NCI-H128 (cell line): Measurements from ENCODE around the gene MPC1.

Source experiments
- DNase-seq: peaks from one replicate; lab custom pipeline; 2025; ENCODE audit not compliant: unreplicated experiment; lab: John Stamatoyannopoulos, UW

Gene MPC1

DNA sequence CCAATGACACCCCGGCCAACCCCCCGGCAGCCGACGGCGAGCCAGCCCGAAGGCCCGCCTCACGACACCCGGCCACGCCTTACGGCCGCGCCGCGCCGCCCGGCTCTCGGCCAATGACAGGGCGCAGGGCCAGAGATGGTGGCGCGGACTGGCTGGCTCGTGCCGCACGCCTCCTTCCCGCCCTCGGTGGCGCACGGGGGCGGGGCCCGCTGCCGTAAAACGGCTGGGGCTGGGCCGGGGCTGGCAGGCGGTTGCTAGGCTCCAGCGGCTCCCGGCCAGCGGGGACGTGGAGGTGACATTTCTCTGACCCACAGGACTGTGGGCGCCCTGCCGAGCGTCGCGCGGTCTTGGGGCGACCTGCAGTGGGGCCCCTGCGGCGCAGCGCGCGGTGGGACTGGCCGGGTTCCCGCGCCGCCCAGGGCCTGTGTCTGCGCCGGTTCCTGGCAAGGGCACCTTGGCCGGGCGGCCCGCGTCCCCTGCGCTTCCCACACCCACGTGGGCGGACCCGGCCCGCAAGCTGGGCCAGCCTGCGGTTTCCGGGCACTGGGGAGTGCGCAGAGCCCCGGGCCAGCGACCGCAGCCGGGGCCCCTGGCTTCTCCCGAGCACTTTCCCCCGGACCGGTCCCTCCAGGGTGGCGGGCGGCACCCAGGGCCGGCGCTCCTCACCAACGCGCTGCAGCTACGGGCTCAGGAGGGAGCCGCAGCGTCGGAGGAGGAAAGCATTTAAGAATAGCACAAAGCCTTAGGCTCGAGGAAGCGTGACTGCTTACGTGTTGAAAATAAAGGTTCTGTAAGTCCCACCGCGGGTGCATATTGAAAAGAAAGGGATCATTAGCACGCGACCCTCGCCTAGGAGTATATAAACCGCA, at the start of gene MPC1:
Gene MPC1, minus strand, starts transcription at position 8 of the 869 bp plus-strand sequence. CDS start 64 bp downstream, outside the sequence.
- DNase-seq = peak; percentile 87

- no peak for DNase-seq
Observed at GRCh38 chr6:166430269-166430668, 47.5 kb upstream of the MPC1 start.

DNA sequence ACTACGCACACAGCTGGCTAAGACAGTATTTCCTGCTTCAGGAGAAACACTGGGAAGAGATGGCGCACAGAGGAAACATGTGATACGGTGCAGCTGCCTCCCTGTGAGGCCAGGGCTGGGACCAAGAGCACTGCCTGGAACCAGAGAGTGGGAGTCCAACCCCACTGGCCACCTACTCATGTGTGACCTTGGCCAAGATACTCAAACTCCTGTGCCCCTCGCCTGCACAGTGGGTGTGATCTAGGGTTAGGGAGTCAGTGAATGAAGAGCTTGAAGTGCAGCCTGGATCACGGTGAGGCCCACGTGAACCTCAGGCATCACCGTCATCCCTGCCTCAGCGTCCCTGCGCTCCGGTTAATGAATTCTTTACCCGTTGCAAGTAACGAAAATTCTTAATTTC, 41.7 kb upstream of the MPC1 start:
- no peak for DNase-seq

- no peak for DNase-seq
Observed at GRCh38 chr6:166423781-166424180, 41.0 kb upstream of the MPC1 start.

DNA sequence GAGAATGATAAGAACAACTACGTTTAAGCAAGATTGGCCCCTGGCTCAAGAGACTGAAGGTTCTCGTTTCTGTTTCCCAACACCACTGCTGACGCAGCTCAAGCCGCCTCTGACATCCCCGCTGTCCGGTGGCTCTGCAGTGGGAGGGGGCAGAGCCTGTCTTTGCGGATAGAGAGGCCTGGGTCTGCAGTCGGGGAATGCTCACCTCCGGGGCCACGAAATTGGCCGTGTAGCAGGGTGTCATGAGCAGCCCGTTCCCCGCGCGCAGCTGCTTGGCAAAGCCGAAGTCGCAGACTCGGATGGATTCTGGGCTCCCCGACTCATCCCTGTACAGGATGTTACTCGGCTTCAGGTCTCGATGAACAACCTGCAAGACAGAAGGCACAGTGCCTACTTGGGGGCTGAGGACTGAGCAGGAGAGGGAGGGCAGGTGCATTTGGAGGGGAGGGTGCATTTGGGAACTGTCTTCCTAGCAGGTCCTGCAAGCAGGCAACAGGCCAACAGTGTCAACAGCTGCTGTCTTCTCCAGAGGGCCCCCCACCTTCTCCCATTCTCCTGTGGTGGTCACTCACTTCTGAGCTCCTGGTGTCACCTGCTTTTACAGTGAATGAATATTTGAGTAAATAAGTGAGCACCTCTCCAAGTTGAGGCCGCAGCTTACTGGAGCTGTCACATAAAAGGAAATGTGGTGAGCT, 40.5 kb upstream of the MPC1 start:
- no peak for DNase-seq

GRCh38 chr6:166422201-166422940, 39.6 kb upstream of the MPC1 start:
- no peak for DNase-seq

GRCh38 chr6:166420351-166420750, 37.6 kb upstream of the MPC1 start:
- no peak for DNase-seq

DNA sequence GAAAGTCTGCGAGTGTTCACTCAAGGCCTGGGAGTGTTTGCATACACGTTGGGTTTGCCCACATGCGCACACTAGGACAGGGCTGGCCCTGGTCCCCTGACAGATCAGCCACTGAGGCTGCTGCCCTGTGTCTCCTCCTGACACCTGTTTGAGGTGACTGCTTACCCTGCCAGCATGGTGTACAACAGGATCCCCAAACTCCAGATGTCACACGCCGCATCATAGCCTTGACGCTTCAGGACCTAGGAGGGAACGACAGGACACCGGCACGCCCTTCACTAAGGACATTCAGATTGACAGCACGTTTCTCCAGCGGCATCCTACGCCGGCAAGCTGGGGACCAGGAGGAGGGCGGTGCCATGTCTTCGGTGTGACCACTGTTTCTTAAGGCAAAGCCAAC, 37.0 kb upstream of the MPC1 start:
- no peak for DNase-seq

DNA sequence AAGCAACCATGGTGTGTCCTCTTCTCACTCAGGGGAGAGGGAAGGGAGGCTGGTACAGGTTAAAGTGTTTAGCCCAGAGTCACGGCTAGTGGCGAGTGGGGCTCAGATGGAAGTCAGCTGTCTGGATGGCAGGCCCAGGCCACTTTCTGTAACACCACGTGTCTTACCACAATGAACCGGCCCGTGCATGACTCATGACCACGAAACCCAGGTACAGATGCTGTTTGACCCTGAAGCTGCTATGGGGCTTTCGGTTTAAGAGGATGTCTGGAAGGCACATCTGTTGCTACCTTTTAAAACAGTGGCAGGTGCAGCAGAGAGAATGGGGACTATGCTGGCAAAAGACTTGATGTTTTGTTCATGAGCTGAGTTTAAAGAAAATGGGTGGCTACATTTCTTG, 36.5 kb upstream of the MPC1 start:
- DNase-seq = no peak

DNA sequence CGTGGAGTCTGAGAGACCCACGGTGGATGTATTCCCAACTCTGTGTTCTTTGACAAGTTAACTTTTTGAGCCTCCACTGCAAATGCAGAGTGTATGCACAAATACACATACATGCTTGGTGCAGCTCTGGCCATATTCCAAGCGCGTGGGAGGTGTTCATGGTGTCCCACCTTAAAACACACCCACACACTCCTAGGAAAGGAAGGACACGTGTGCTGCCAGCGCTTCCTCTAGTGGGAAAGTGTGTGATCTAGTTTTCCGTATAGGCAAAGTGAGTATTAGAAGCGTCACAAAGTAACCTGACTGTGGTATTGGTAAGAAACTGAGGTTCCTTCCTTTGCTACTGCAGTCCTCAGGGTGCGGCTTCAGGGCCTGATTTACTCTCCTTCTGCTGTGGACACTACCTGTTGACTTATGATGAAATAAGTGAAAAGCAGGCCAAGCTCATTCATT, 36.0 kb upstream of the MPC1 start:
- no peak for DNase-seq

GRCh38 chr6:166417285-166417691, 34.5 kb upstream of the MPC1 start:
- DNase-seq = no peak

GRCh38 chr6:166415833-166416347, 33.1 kb upstream of the MPC1 start:
- no peak for DNase-seq

- no peak for DNase-seq
Observed at GRCh38 chr6:166415306-166415705, 32.6 kb upstream of the MPC1 start.

GRCh38 chr6:166413491-166413951, 30.8 kb upstream of the MPC1 start:
- DNase-seq = no peak

GRCh38 chr6:166412911-166413384, 30.2 kb upstream of the MPC1 start:
- no peak for DNase-seq

DNA sequence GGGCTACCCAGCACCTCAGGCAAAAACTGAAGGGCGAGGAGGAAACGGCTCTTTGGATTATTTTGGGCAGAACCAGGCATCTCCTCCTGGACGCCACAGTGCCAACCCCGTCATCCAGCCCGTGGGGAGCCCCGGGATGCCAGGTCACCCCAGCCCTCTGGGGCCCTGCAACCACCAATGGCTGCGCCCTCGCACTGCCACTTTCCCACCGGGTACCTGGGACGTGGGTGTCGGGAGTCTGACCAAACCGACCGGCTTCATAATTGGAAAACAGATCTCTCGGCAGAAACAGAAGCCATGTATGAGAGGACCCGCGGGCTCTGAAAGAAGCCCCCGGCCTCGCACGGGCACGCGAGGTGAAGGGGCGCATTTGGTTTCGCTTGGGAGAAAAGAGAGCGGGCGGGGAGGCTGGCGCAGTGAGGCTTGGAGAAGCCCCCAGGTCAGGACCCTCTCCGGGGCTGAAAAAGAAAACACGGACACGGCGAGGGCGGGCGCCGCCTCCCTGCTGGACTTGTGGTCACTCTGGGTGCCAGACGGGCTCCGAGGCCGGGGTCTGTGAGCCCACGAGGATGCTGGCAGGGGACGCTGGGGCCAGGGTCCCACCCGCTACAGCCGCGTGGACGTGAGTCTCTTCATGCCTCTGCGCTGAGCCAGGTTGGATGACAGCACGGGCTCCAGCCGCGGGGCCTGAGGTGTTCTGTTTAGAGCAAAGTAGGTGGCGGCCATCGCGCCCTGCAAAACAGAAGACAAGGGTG, 29.6 kb upstream of the MPC1 start:
- no peak for DNase-seq

DNA sequence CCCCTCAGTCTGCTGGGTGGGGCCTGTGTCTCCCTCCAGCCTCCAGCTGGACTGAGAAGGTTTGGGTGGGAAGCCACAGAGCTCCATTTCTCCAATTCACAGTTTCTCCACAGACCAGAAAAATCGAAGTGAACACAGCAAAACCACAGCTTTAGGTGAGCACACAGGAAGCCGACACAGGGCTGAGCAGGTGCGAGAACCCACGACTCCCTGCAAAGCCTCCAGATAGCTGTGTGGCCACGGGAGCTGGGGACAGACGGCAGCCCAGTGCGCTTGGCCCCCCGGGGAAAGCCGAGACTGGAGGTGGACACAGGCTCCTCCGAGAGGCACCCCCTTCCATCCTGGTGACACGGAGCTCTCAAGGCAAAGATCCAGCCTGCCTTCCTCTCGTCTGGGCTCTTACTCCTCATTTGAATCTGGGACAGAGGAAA, 29.0 kb upstream of the MPC1 start:
- no peak for DNase-seq

DNA sequence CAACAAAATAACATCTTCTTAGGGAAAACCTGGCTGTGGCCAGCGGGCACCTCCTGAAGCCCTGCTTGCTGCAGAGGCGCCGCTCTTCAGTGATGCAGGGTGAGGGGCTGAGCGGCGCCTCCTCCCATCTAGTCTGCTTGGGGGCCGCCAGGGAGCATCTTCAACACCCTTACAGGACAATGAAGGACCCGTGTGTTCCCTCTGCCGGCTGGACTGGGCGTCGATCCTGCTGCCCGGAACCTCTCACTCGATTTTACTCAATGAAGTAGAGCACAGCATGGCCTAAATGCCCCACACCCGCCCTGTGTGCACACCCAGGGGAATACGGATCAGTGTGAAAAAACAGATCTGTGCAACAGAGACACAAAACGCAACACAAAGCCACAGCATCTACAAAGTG, 28.5 kb upstream of the MPC1 start:
- DNase-seq = no peak

DNA sequence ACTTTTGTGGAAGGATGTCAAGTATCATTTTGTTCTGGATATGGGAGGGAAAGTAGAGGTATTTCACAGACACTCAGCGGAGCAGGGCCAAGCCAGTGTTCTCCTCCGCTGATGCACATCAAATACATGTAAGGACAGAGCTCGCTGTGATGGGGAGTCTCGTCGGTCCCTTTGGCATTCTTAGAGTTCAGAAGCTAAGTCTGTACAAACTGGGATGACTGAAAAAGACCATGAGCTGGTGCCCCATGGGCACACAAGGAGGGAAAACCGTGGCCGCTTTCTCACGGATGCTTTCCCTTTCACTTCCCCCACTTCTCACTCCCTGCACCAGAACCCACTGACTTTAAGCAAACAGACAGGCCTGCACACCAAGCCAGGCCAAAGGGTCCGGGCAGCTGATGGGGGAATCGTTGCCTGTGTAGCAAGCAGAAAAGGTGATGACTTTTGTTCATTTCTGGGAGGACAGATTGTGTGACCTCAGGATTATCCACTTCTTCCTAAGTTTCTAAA, 27.7 kb upstream of the MPC1 start:
- DNase-seq = no peak
